SK-N-SH treated with all-trans-retinoic acid at 6 μM for 48 hours (cell line): ENCODE results near the gene SIRPB1.
"Not testable (repeated sequence)": the region's sequence is repeated elsewhere in the genome, so short reads cannot be mapped to it uniquely, and the experiment has no call there.

ENCODE experiments used
- ATAC-seq: fragments of 200-7000 bp; cut with Tn5 transposase; 3 replicates; pipeline ENCODE4 v1.9.1; 2020; ENCODE audit warnings: mild to moderate bottlenecking, moderate library complexity
- ARNTL ChIP-seq: fragments of 450-650 bp; formaldehyde crosslinking; IDR thresholded peaks from 2 replicates; pipeline ENCODE4 v1.5.0; 2020; ENCODE audit warnings: low read depth, mild to moderate bottlenecking, moderate library complexity, borderline replicate concordance
- BACH2 ChIP-seq: fragments of 250-450 bp; sonication (Bioruptor Pico); IDR thresholded peaks from 2 replicates; pipeline ENCODE4 v1.9.0; 2021; ENCODE audit warnings: mild to moderate bottlenecking, borderline replicate concordance
- CSDC2 ChIP-seq: fragments of 250-450 bp; sonication (Bioruptor Pico); IDR thresholded peaks from 2 replicates; pipeline ENCODE4 v1.5.0; 2020; ENCODE audit warnings: mild to moderate bottlenecking, moderate library complexity
- ESRRG ChIP-seq: fragments of 250-450 bp; sonication (Bioruptor Pico); IDR thresholded peaks from 2 replicates; pipeline ENCODE4 v1.6.1; 2021; ENCODE audit warnings: mild to moderate bottlenecking
- GLIS3 ChIP-seq: fragments of 250-450 bp; sonication (Bioruptor Pico); IDR thresholded peaks from 2 replicates; pipeline ENCODE4 v1.5.0; 2020; ENCODE audit warnings: mild to moderate bottlenecking, moderate library complexity
- PPARA ChIP-seq: fragments of 250-450 bp; sonication (Bioruptor Pico); IDR thresholded peaks from 2 replicates; pipeline ENCODE4 v1.5.0; 2020; ENCODE audit warnings: mild to moderate bottlenecking, borderline replicate concordance
- TCF4 ChIP-seq: fragments of 250-450 bp; sonication (Bioruptor Pico); IDR thresholded peaks from 2 replicates; pipeline ENCODE4 v1.8.0; 2021; ENCODE audit warnings: mild to moderate bottlenecking, moderate library complexity, borderline replicate concordance
- TOX ChIP-seq: fragments of 250-450 bp; sonication (Bioruptor Pico); IDR thresholded peaks from 2 replicates; pipeline ENCODE4 v1.8.0; 2021; ENCODE audit warnings: mild to moderate bottlenecking, moderate library complexity, borderline replicate concordance
- ZC3H10 ChIP-seq: fragments of 250-450 bp; sonication (Bioruptor Pico); IDR thresholded peaks from 2 replicates; pipeline ENCODE4 v1.5.1; 2021; ENCODE audit warnings: mild to moderate bottlenecking, moderate library complexity
- ZFP3 ChIP-seq: fragments of 250-450 bp; sonication (Bioruptor Pico); IDR thresholded peaks from 2 replicates; pipeline ENCODE4 v1.5.0; 2020; ENCODE audit warnings: mild to moderate bottlenecking, moderate library complexity
- ZFP30 ChIP-seq: fragments of 450-650 bp; formaldehyde crosslinking; IDR thresholded peaks from 2 replicates; pipeline ENCODE4 v1.5.0; 2022; ENCODE audit warnings: mild to moderate bottlenecking, moderate library complexity
- ZNF565 ChIP-seq: fragments of 450-650 bp; formaldehyde crosslinking; conservative IDR thresholded peaks from 2 replicates; pipeline ENCODE4 v1.5.0; 2020; ENCODE audit warnings: low read depth, mild to moderate bottlenecking, moderate library complexity
- ZNF70 ChIP-seq: fragments of 450-650 bp; formaldehyde crosslinking; IDR thresholded peaks from 2 replicates; pipeline ENCODE4 v1.5.0; 2020; ENCODE audit warnings: mild to moderate bottlenecking, moderate library complexity
- ZNF8 ChIP-seq: fragments of 450-650 bp; formaldehyde crosslinking; IDR thresholded peaks from 2 replicates; pipeline ENCODE4 v1.5.0; 2020; ENCODE audit warnings: mild to moderate bottlenecking, moderate library complexity
- TF ChIP-seq, protein P1 (sequence below): fragments of 250-450 bp; sonication (Bioruptor Pico); IDR thresholded peaks from 2 replicates; pipeline ENCODE4 v1.5.0; 2020; ENCODE audit warnings: mild to moderate bottlenecking, moderate library complexity
- TF ChIP-seq, protein P2 (sequence below): fragments of 250-450 bp; sonication (Bioruptor Pico); IDR thresholded peaks from 2 replicates; pipeline ENCODE4 v1.5.1; 2020; ENCODE audit warnings: low read depth, mild to moderate bottlenecking, moderate library complexity
- TF ChIP-seq, protein P3 (sequence below): fragments of 250-450 bp; sonication (Bioruptor Pico); IDR thresholded peaks from 2 replicates; pipeline ENCODE4 v1.5.1; 2021; ENCODE audit warnings: mild to moderate bottlenecking, moderate library complexity
- TF ChIP-seq, protein P4 (sequence below): fragments of 250-450 bp; sonication (Bioruptor Pico); IDR thresholded peaks from 2 replicates; pipeline ENCODE4 v1.8.0; 2021; ENCODE audit warnings: low read depth, mild to moderate bottlenecking, moderate library complexity, borderline replicate concordance
- TF ChIP-seq, protein P5 (sequence below): fragments of 250-450 bp; sonication (Bioruptor Pico); IDR thresholded peaks from 2 replicates; pipeline ENCODE4 v1.8.0; 2020; ENCODE audit warnings: mild to moderate bottlenecking, moderate library complexity, borderline replicate concordance

SIRPB1 gene

DNA sequence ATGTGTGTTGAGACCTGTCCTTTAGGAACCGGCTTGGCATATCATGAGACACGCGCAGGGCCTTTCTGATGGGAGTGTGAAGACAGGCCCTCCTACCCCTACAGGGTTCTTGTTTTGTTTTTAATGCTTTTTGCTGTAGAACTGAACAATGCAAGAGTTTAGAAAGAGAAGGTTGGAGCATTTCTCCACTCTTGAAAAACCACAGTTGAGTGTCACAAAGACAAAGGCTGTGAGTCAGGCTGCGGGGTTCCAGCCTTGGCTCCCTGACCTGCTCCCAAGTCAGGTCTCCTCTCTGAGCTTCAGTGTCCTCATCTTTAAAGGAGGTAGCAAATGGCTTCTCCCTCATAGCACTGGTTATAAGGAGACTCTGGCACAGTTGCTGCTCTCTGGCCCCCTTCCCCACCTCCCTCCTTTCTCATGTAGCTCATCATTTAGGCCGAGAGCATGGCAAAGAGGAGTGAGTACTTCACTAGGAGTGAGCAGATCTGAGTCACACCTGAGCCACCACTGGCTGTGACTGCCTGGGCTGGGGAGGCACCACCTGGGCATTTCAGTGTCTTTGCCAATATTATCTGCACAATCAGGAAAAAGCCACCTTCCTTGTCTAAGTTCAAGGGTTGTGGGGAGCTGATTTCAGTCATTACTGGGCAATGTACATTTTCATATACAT, 11.0 kb downstream of the SIRPB1 start:
- not testable (repeated sequence) for ATAC-seq

DNA sequence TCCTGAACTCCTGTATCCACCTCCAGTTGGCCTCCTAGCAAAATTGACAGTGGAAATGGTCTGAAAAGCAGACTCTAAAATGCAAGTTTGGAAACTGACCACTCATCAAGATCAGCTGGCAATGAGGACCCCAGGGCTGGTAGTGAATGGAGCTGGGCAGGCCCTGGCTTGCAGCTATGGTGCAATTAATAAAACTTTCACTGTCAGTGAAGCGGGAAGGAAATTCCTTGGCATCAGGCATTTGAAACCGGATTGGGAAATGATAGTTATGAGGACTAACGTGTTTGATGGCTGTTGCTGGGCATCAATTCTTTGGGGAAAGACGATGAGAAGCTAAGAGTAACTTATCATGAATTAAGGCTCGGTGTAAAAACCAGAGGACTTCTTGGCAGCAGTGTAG, 19.1 kb downstream of the SIRPB1 start:
- ATAC-seq, result no peak
- TF ChIP-seq CSDC2 (no peak), PPARA (no peak), TOX (CRISPR knock-in tag) (no peak), ZFP30 (CRISPR knock-in tag) (no peak), ZFP3 (CRISPR knock-in tag) (no peak), TCF4 (CRISPR knock-in tag) (no peak), ARNTL (CRISPR knock-in tag) (no peak), GLIS3 (CRISPR knock-in tag) (no peak)
- TF ChIP-seq, protein P1, sequence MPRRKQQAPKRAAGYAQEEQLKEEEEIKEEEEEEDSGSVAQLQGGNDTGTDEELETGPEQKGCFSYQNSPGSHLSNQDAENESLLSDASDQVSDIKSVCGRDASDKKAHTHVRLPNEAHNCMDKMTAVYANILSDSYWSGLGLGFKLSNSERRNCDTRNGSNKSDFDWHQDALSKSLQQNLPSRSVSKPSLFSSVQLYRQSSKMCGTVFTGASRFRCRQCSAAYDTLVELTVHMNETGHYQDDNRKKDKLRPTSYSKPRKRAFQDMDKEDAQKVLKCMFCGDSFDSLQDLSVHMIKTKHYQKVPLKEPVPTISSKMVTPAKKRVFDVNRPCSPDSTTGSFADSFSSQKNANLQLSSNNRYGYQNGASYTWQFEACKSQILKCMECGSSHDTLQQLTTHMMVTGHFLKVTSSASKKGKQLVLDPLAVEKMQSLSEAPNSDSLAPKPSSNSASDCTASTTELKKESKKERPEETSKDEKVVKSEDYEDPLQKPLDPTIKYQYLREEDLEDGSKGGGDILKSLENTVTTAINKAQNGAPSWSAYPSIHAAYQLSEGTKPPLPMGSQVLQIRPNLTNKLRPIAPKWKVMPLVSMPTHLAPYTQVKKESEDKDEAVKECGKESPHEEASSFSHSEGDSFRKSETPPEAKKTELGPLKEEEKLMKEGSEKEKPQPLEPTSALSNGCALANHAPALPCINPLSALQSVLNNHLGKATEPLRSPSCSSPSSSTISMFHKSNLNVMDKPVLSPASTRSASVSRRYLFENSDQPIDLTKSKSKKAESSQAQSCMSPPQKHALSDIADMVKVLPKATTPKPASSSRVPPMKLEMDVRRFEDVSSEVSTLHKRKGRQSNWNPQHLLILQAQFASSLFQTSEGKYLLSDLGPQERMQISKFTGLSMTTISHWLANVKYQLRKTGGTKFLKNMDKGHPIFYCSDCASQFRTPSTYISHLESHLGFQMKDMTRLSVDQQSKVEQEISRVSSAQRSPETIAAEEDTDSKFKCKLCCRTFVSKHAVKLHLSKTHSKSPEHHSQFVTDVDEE (CRISPR knock-in tag), result no peak
- TF ChIP-seq, protein P2, sequence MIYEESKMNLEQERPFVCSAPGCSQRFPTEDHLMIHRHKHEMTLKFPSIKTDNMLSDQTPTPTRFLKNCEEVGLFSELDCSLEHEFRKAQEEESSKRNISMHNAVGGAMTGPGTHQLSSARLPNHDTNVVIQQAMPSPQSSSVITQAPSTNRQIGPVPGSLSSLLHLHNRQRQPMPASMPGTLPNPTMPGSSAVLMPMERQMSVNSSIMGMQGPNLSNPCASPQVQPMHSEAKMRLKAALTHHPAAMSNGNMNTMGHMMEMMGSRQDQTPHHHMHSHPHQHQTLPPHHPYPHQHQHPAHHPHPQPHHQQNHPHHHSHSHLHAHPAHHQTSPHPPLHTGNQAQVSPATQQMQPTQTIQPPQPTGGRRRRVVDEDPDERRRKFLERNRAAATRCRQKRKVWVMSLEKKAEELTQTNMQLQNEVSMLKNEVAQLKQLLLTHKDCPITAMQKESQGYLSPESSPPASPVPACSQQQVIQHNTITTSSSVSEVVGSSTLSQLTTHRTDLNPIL (CRISPR knock-in tag), result no peak
- TF ChIP-seq, all 23 proteins: peak for 0

DNA sequence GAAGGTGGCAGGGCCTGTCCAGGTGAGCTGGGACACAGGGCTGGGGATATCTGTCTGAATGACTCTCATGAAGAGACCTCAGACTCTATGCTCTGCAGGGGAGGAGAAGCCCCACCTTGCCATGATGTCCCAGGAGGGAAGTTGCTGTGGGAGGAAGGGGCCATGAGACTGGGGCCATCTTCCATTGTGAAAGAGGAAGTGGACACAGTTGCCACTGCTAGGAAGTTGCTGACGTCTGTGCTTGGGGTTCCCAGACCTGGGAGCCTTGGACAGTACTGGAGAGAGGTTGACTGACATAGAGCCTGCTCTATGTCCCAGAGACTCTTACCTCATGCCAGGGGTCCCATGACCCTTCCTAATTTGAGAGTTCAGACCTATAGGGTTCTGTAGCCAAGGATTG, 24.5 kb downstream of the SIRPB1 start:
- TF ChIP-seq ZFP30 (CRISPR knock-in tag), result no peak
- no peak for TF ChIP-seq TOX (CRISPR knock-in tag)
- TF ChIP-seq PPARA, result no peak
- no peak for TF ChIP-seq GLIS3 (CRISPR knock-in tag)
- no peak for TF ChIP-seq ARNTL (CRISPR knock-in tag)
- TF ChIP-seq ZNF565, result no peak
- TF ChIP-seq, protein P3, sequence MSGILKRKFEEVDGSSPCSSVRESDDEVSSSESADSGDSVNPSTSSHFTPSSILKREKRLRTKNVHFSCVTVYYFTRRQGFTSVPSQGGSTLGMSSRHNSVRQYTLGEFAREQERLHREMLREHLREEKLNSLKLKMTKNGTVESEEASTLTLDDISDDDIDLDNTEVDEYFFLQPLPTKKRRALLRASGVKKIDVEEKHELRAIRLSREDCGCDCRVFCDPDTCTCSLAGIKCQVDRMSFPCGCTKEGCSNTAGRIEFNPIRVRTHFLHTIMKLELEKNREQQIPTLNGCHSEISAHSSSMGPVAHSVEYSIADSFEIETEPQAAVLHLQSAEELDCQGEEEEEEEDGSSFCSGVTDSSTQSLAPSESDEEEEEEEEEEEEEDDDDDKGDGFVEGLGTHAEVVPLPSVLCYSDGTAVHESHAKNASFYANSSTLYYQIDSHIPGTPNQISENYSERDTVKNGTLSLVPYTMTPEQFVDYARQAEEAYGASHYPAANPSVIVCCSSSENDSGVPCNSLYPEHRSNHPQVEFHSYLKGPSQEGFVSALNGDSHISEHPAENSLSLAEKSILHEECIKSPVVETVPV (CRISPR knock-in tag), result no peak
- TF ChIP-seq ZNF70 (CRISPR knock-in tag), result no peak
- no peak for ATAC-seq

DNA sequence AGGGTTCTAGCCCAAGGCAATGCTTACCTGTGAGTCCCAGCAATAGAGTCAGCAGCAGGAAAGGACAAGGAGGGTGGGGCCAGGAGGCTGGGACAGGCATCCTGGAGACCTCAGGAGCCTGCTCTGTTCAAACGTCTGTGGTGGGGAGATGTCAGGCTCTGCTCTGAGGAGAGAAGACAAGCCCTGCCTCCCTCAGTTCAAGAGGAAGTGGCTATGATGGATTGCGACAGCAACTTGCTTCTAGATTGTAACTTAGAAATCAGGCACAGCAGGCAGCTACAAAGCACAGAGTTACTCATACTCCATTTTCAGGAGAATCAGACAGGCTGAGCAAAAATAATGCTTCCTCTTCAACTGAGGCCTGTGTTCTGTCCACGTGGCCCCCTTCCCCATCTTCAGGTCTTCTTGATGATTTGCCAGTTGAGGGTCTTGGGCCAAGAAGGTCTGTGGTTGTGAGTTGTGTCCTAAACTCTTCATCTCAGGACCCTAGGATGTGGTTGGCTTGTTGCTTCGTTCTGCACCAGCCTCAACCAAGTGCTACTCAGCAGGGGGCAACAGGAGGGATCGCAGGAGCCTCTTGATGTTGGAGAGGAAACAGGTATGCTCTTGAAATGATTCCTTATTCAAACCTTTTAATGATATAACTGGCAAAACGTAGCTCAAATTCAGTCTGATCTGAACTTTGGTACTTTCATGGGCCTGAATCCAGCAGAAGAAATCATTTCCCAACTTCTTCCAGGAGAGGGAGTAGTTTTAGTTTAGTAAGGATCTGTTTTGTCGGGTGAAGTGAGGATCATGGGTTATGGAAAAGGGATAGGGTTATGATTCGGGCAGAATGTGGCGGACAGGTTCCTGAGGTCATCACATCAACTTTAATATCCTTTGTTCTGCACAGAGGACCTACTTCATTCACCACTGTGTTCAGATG, 31.0 kb downstream of the SIRPB1 start:
- ATAC-seq, result no peak

More for the DNA sequence above, 31.0 kb downstream of the SIRPB1 start:
- TF ChIP-seq, protein P4, sequence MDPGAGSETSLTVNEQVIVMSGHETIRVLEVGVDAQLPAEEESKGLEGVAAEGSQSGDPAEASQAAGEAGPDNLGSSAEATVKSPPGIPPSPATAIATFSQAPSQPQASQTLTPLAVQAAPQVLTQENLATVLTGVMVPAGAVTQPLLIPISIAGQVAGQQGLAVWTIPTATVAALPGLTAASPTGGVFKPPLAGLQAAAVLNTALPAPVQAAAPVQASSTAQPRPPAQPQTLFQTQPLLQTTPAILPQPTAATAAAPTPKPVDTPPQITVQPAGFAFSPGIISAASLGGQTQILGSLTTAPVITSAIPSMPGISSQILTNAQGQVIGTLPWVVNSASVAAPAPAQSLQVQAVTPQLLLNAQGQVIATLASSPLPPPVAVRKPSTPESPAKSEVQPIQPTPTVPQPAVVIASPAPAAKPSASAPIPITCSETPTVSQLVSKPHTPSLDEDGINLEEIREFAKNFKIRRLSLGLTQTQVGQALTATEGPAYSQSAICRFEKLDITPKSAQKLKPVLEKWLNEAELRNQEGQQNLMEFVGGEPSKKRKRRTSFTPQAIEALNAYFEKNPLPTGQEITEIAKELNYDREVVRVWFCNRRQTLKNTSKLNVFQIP (CRISPR knock-in tag), result no peak
- TF ChIP-seq PPARA (no peak), GLIS3 (CRISPR knock-in tag) (no peak), ZNF8 (CRISPR knock-in tag) (no peak), ZNF70 (CRISPR knock-in tag) (no peak), BACH2 (no peak), ZNF565 (no peak), ZFP3 (CRISPR knock-in tag) (no peak), TOX (CRISPR knock-in tag) (no peak), ESRRG (CRISPR knock-in tag) (no peak), CSDC2 (no peak), ZC3H10 (no peak)
- TF ChIP-seq, protein P1 (CRISPR knock-in tag), result no peak
- TF ChIP-seq, protein P5, sequence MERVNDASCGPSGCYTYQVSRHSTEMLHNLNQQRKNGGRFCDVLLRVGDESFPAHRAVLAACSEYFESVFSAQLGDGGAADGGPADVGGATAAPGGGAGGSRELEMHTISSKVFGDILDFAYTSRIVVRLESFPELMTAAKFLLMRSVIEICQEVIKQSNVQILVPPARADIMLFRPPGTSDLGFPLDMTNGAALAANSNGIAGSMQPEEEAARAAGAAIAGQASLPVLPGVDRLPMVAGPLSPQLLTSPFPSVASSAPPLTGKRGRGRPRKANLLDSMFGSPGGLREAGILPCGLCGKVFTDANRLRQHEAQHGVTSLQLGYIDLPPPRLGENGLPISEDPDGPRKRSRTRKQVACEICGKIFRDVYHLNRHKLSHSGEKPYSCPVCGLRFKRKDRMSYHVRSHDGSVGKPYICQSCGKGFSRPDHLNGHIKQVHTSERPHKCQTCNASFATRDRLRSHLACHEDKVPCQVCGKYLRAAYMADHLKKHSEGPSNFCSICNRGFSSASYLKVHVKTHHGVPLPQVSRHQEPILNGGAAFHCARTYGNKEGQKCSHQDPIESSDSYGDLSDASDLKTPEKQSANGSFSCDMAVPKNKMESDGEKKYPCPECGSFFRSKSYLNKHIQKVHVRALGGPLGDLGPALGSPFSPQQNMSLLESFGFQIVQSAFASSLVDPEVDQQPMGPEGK (CRISPR knock-in tag), result no peak
